Lung (tissue), 12 donors: ENCODE data around the gene ABR. TPM values are rescaled to one million over a fixed set of nuclear protein-coding genes. Genes with fewer than 3 reads are reported as not detected.
"Not testable (repeated sequence)": the region's sequence is repeated elsewhere in the genome, so short reads cannot be mapped to it uniquely, and the experiment has no call there.

Experiments
- ATAC-seq: fragments of 200-7000 bp; cut with Tn5 transposase; one replicate; pipeline ENCODE4 v1.9.1; 2020; ENCODE audit warnings: moderate number of reproducible peaks; ENCODE audit not compliant: insufficient read depth, low FRiP score
- DNase-seq, 3 donors: peaks; one replicate each; pipeline ENCODE4 v3.0.0-alpha.2; 2013 to 2017
- H3K27ac ChIP-seq, 2 donors: one replicate each; pipeline ENCODE4 v1.5.1; 2013; ENCODE audit warnings: mild to moderate bottlenecking in 2 of 2, moderate library complexity in 2 of 2, control low read depth in 1 of 2, inconsistent platforms in 1 of 2, low read depth in 1 of 2, low read length in 1 of 2
- H3K27me3 ChIP-seq, 3 donors: one replicate each; pipeline ENCODE4 v1.5.1; 2013; ENCODE audit warnings: low read length in 2 of 3; ENCODE audit not compliant: control insufficient read depth in 3 of 3, insufficient read depth in 3 of 3
- H3K36me3 ChIP-seq, 4 donors: one replicate each; pipeline ENCODE4 v1.5.1; 2013; ENCODE audit warnings: low read length in 4 of 4, mild to moderate bottlenecking in 1 of 4, moderate library complexity in 1 of 4; ENCODE audit not compliant: control insufficient read depth in 4 of 4, insufficient read depth in 4 of 4
- H3K4me1 ChIP-seq, 5 donors: one replicate each; pipeline ENCODE4 v1.5.1; 2013; ENCODE audit warnings: low read length in 5 of 5, mild to moderate bottlenecking in 2 of 5, moderate library complexity in 1 of 5; ENCODE audit not compliant: control insufficient read depth in 5 of 5, insufficient read depth in 5 of 5
- H3K4me3 ChIP-seq: one replicate; pipeline ENCODE4 v1.5.1; 2013; ENCODE audit warnings: mild to moderate bottlenecking, control low read depth, moderate library complexity
- H3K9ac ChIP-seq, 2 donors: one replicate each; pipeline ENCODE4 v1.5.1; 2013; ENCODE audit warnings: low read length in 2 of 2, control low read depth in 1 of 2; ENCODE audit not compliant: insufficient read depth in 1 of 2
- H3K9me3 ChIP-seq, 4 donors: one replicate each; pipeline ENCODE4 v1.5.1; 2013; ENCODE audit warnings: low read length in 3 of 4, mild to moderate bottlenecking in 1 of 4, moderate library complexity in 1 of 4; ENCODE audit not compliant: control insufficient read depth in 4 of 4, insufficient read depth in 3 of 4
- CTCF ChIP-seq: IDR thresholded peaks from 2 replicates; pipeline ENCODE4 v1.5.1; 2012; ENCODE audit warnings: mild to moderate bottlenecking; ENCODE audit errors: control extremely low read depth, extremely low read depth
- WGBS, 2 donors: extraction: QIAGEN DNeasy Blood & Tissue Kit; methylation state at CpG; one replicate each; pipeline ENCODE4 v1.1.7; 2013; 5-methylcytosine and 5-hydroxymethylcytosine counted together
- polyA plus RNA-seq, 2 donors: library from polyadenylated mRNA; stranded (reverse); fragments of 200-250 nt; gene quantifications; one replicate each; pipeline ENCODE4 v1.2.1, GENCODE V29; 2013
- total RNA-seq, 2 donors: library from RNA; depleted of rRNA in 1 of 2; stranded (reverse); fragments of >200 nt in 1 of 2; gene quantifications; one replicate each; pipeline ENCODE4 v1.2.1, GENCODE V29; 2014 to 2021
- donor health status: control.
- donor health status: control.
- donor health status: Bipolar disorder and iron deficiency.
- donor health status: healthy.
- donor health status: DM: yes; HTN: yes; CAD: no.

ABR gene
- total and polyA plus RNA-seq, 4 donors = 54.8 to 187 (median 70.2) TPM

- Histone ChIP-seq H3K9me3 (no peaks in the 10 kb centered on the region), H3K4me3 (no peak overlapping the region), H3K36me3 (peaks cover 0 to 3% (median under 1%) of the 10 kb centered on the region in 4 donors), H3K27ac (no peak overlapping the region), H3K9ac (no peak overlapping the region), H3K4me1 (peaks cover 0 to 7% (median 3%) of the 10 kb centered on the region in 5 donors), H3K27me3 (no peaks in the 10 kb centered on the region)
- DNase-seq (no peak), ATAC-seq (no peak)
- TF ChIP-seq CTCF = no peak
- WGBS, 2 donors = 89 to 96% methylated on average over 10 to 11 of the region's 11 CpGs
Observed at GRCh38 chr17:1130191-1130590, 49.6 kb downstream of the ABR start.

GRCh38 chr17:1128463-1128862 is 51.3 kb downstream of the ABR start:
- not testable (repeated sequence) for ATAC-seq, H3K27ac ChIP-seq, H3K4me3 ChIP-seq, DNase-seq, H3K9me3 ChIP-seq, H3K9ac ChIP-seq, H3K36me3 ChIP-seq, H3K4me1 ChIP-seq, H3K27me3 ChIP-seq
- WGBS, 2 donors = 98 to 100% methylated on average over 4 to 6 of the region's 6 CpGs

- no peak for TF ChIP-seq CTCF
Observed at GRCh38 chr17:1126801-1127550, 52.8 kb downstream of the ABR start.

GRCh38 chr17:1126250-1126797 is 53.5 kb downstream of the ABR start:
- ATAC-seq = no peak
- Histone ChIP-seq H3K9me3 (no peaks in the 10 kb centered on the region), H3K36me3 (peaks cover 0 to 7% (median under 1%) of the 10 kb centered on the region in 4 donors), H3K27ac (no peak overlapping the region), H3K9ac (no peak overlapping the region), H3K4me3 (no peak overlapping the region), H3K4me1 (peaks cover 0 to 6% (median 0%) of the 10 kb centered on the region in 5 donors), H3K27me3 (peaks cover 0 to 8% (median 0%) of the 10 kb centered on the region in 3 donors)
- no peak for TF ChIP-seq CTCF
- WGBS, 2 donors = 92 to 97% methylated on average over 26 of the region's 26 CpGs
- no peak for DNase-seq

More at GRCh38 chr17:1126801-1127550, 52.8 kb downstream of the ABR start:
- Histone ChIP-seq H3K9ac (no peak overlapping the region), H3K9me3 (no peaks in the 10 kb centered on the region), H3K27ac (no peak overlapping the region), H3K4me1 (peaks cover 0 to 6% (median 0%) of the 10 kb centered on the region in 5 donors), H3K4me3 (no peak overlapping the region), H3K36me3 (peaks cover 0 to 7% (median under 1%) of the 10 kb centered on the region in 4 donors), H3K27me3 (peaks cover 0 to 8% (median 0%) of the 10 kb centered on the region in 3 donors)
- WGBS, 2 donors = 86 to 87% methylated on average over 24 of the region's 24 CpGs
- no peak for DNase-seq
- ATAC-seq = no peak
